CD14-positive monocyte (primary cell): Measurements from ENCODE around the gene C1S. TPM values are rescaled to one million over a fixed set of nuclear protein-coding genes. Genes with fewer than 3 reads are reported as not detected.

Source experiments
- DNase-seq, 3 donors: peaks; one replicate each; pipeline ENCODE4 v3.0.0-alpha.2; 2011 to 2022
- H2AFZ ChIP-seq: 2 replicates; pipeline ENCODE4 v1.6.0; 2012; ENCODE audit warnings: mild to moderate bottlenecking, low read depth, low read length, inconsistent platforms; ENCODE audit not compliant: insufficient read depth, poor library complexity, severe bottlenecking
- H3K27ac ChIP-seq, 2 donors: 1 replicate in 1 of 2; 2 replicates in 1 of 2; pipeline ENCODE4 v1.5.1; 2012 to 2013; ENCODE audit warnings: low read length in 2 of 2, control low read depth in 1 of 2, inconsistent platforms in 1 of 2, low read depth in 1 of 2, mild to moderate bottlenecking in 1 of 2
- H3K27me3 ChIP-seq, 2 donors: one replicate each; pipeline versions ENCODE4 v1.6.0 to v1.6.1; 2011 to 2013; ENCODE audit warnings: low read length in 2 of 2; ENCODE audit not compliant: control insufficient read depth in 2 of 2, insufficient read depth in 2 of 2
- H3K36me3 ChIP-seq, 2 donors: replicated peaks in 1 of 2; 1 replicate in 1 of 2; 2 replicates in 1 of 2; pipeline versions ENCODE4 v1.5.1 to v1.6.1; 2012 to 2013; ENCODE audit warnings: low read length in 2 of 2, control low read depth in 1 of 2, inconsistent platforms in 1 of 2, mild to moderate bottlenecking in 1 of 2; ENCODE audit not compliant: insufficient read depth in 2 of 2, control insufficient read depth in 1 of 2
- H3K4me1 ChIP-seq, 2 donors: 1 replicate in 1 of 2; 2 replicates in 1 of 2; pipeline versions ENCODE4 v1.5.1 to v1.6.1; 2012 to 2013; ENCODE audit warnings: low read length in 2 of 2, control low read depth in 1 of 2, inconsistent platforms in 1 of 2, mild to moderate bottlenecking in 1 of 2, moderate library complexity in 1 of 2; ENCODE audit not compliant: insufficient read depth in 2 of 2, control insufficient read depth in 1 of 2
- H3K4me2 ChIP-seq: replicated peaks from 2 replicates; pipeline ENCODE3; 2012; ENCODE audit warnings: low read length, moderate library complexity, mild to moderate bottlenecking; ENCODE audit not compliant: poor library complexity, severe bottlenecking; ENCODE audit errors: extremely low read depth
- H3K4me3 ChIP-seq, 3 experiments: fragments of 200-600 bp in 1 of 3; sonication (generic) in 1 of 3; replicated peaks in 1 of 3; 1 replicate in 2 of 3; 2 replicates in 1 of 3; pipeline ENCODE4 v1.5.1; 2011 to 2013; ENCODE audit warnings: low read length in 3 of 3, mild to moderate bottlenecking in 3 of 3, control low read depth in 2 of 3, low read depth in 2 of 3, inconsistent platforms in 1 of 3, moderate library complexity in 1 of 3
- H3K79me2 ChIP-seq: 2 replicates; pipeline ENCODE4 v1.6.0; 2012; ENCODE audit warnings: mild to moderate bottlenecking, control low read depth, inconsistent platforms, low read length, moderate library complexity; ENCODE audit not compliant: insufficient read depth
- H3K9ac ChIP-seq: 2 replicates; pipeline ENCODE4 v1.6.0; 2017; ENCODE audit warnings: low read length, mild to moderate bottlenecking; ENCODE audit not compliant: insufficient read depth, poor library complexity, severe bottlenecking
- H3K9me3 ChIP-seq, 2 donors: replicated peaks in 1 of 2; 1 replicate in 1 of 2; 2 replicates in 1 of 2; pipeline versions ENCODE4 v1.5.1 to v1.6.1; 2012 to 2013; ENCODE audit warnings: low read length in 2 of 2, control low read depth in 1 of 2; ENCODE audit not compliant: control insufficient read depth in 1 of 2, insufficient read depth in 1 of 2
- H4K20me1 ChIP-seq: 2 replicates; pipeline ENCODE4 v1.6.0; 2012; ENCODE audit warnings: mild to moderate bottlenecking, low read length, control low read depth, moderate library complexity; ENCODE audit not compliant: insufficient read depth
- H3K27ac Mint-ChIP-seq, 7 donors: one replicate each; pipeline ENCODE4 v1.8.0; 2020; ENCODE audit warnings: mild to moderate bottlenecking in 7 of 7, mixed read lengths in 7 of 7, moderate library complexity in 6 of 7, inconsistent platforms in 2 of 7
- H3K27me3 Mint-ChIP-seq, 3 donors: one replicate each; pipeline ENCODE4 v1.8.0; 2021 to 2022; ENCODE audit warnings: low read depth in 3 of 3, mild to moderate bottlenecking in 3 of 3, mixed read lengths in 3 of 3, moderate library complexity in 3 of 3, inconsistent platforms in 1 of 3
- H3K36me3 Mint-ChIP-seq, 2 donors: one replicate each; pipeline ENCODE4 v1.8.0; 2020; ENCODE audit warnings: mixed read lengths in 2 of 2, inconsistent platforms in 1 of 2, mild to moderate bottlenecking in 1 of 2
- H3K4me1 Mint-ChIP-seq: one replicate; pipeline ENCODE4 v1.8.0; 2020; ENCODE audit warnings: mild to moderate bottlenecking, mixed read lengths
- H3K4me3 Mint-ChIP-seq, 2 donors: one replicate each; pipeline ENCODE4 v1.8.0; 2020; ENCODE audit warnings: mild to moderate bottlenecking in 2 of 2, mixed read lengths in 2 of 2, moderate library complexity in 1 of 2
- H3K9me3 Mint-ChIP-seq, 7 donors: one replicate each; pipeline ENCODE4 v1.8.0; 2020 to 2022; ENCODE audit warnings: mixed read lengths in 7 of 7, mild to moderate bottlenecking in 6 of 7, moderate library complexity in 6 of 7, inconsistent platforms in 2 of 7
- CTCF ChIP-seq: fragments of 200-600 bp; IDR thresholded peaks from one replicate; pipeline ENCODE4 v1.8.0; 2022; ENCODE audit warnings: antibody characterized with exemption, mild to moderate bottlenecking
- WGBS: methylation state at CpG from one replicate; pipeline ENCODE4 v1.1.5; 2013; ENCODE audit warnings: missing lambda C conversion rate; ENCODE audit not compliant: insufficient coverage; 5-methylcytosine and 5-hydroxymethylcytosine counted together
- intact Hi-C, 2 donors: fragments of 100-400 bp; cut with micrococcal nuclease; formaldehyde crosslinking; loops; one replicate each; pipeline versions ENCODE4 v1.15.0 to v1.15.1; 2023
- polyA plus RNA-seq, 3 donors: library from polyadenylated mRNA; depleted of rRNA in 1 of 3; unstranded in 2 of 3; stranded (reverse) in 1 of 3; fragments of 300-500 nt in 2 of 3; fragments of >200 nt in 1 of 3; fragmentation: Illumina TruSeq in 2 of 3; gene quantifications; 1 replicate in 2 of 3; 2 replicates in 1 of 3; pipeline ENCODE4 v1.2.3, GENCODE V29; 2012 to 2021

C1S gene
- polyA plus RNA-seq, 3 donors: 1.00 TPM; not detected in 2

- Mint-ChIP-seq H3K4me3 (no peak overlapping the region), H3K27ac (no peak overlapping the region), H3K36me3 (no peaks in the 10 kb centered on the region), H3K4me1 (peaks cover 14% of the 10 kb centered on the region), H3K9me3 (peaks cover 0 to 3% (median 0%) of the 10 kb centered on the region in 7 donors), H3K27me3 (peaks cover 0 to 9% (median 5%) of the 10 kb centered on the region in 3 donors)
- Histone ChIP-seq H4K20me1 (no peaks in the 10 kb centered on the region), H3K4me3 (no peak overlapping the region), H3K4me1 (peaks cover 9 to 11% of the 10 kb centered on the region in 2 donors), H3K9me3 (no peaks in the 10 kb centered on the region), H3K79me2 (no peaks in the 10 kb centered on the region), H2AFZ (no peak overlapping the region), H3K9ac (no peak overlapping the region), H3K4me2 (no peak overlapping the region), H3K36me3 (no peaks in the 10 kb centered on the region), H3K27me3 (no peaks in the 10 kb centered on the region), H3K27ac (no peak overlapping the region)
- TF ChIP-seq CTCF: peak; percentile 43
- WGBS: 100% methylated on average over 1 of the region's 6 CpGs
- intact Hi-C loops: no loop called here
- peak; percentile 4 to 13 (median 12) for DNase-seq
Observed at GRCh38 chr12:7042842-7043241, 17.7 kb upstream of the C1S start.

GRCh38 chr12:7045913-7046312 lies 14.6 kb upstream of the C1S start:
- Histone ChIP-seq H3K4me2 (no peak overlapping the region), H4K20me1 (no peaks in the 10 kb centered on the region), H3K36me3 (no peaks in the 10 kb centered on the region), H3K9ac (no peak overlapping the region), H3K27ac (no peak overlapping the region), H3K4me1 (peaks cover 12 to 14% of the 10 kb centered on the region in 2 donors), H3K27me3 (no peaks in the 10 kb centered on the region), H3K79me2 (no peaks in the 10 kb centered on the region), H3K4me3 (no peak overlapping the region), H3K9me3 (no peaks in the 10 kb centered on the region), H2AFZ (no peak overlapping the region)
- WGBS: 91% methylated on average over 6 of the region's 9 CpGs
- DNase-seq: no peak
- H3K27ac Mint-ChIP-seq: no peak overlapping the region
- no peak for TF ChIP-seq CTCF
- H3K4me3 Mint-ChIP-seq: no peak overlapping the region
- H3K36me3 Mint-ChIP-seq: no peaks in the 10 kb centered on the region
- intact Hi-C loops: no loop called here
- no peaks in the 10 kb centered on the region for H3K9me3 Mint-ChIP-seq
- H3K27me3 Mint-ChIP-seq: peaks cover 4 to 9% (median 6%) of the 10 kb centered on the region in 3 donors
- H3K4me1 Mint-ChIP-seq: peaks cover 20% of the 10 kb centered on the region
